Left lung (tissue), 10 donors: Measurements from ENCODE around the gene NFATC1. TPM values are rescaled to one million over a fixed set of nuclear protein-coding genes. Genes with fewer than 3 reads are reported as not detected.

ENCODE experiments used
- ATAC-seq: fragments of 200-7000 bp; cut with Tn5 transposase; one replicate; pipeline ENCODE4 v1.9.1; 2020; ENCODE audit warnings: moderate library complexity
- DNase-seq, 4 donors: peaks; one replicate each; pipeline ENCODE4 v3.0.0-alpha.2; 2013 to 2020
- H3K27ac ChIP-seq, 2 donors: fragments of 200-600 bp; sonication (generic) in 1 of 2; one replicate each; pipeline versions ENCODE4 v1.5.0 to v1.8.0; 2020 to 2021
- H3K27me3 ChIP-seq, 2 donors: fragments of 200-600 bp; sonication (generic) in 1 of 2; one replicate each; pipeline versions ENCODE4 v1.5.0 to v1.8.0; 2020 to 2021
- H3K36me3 ChIP-seq, 2 donors: fragments of 200-600 bp; sonication (generic) in 1 of 2; one replicate each; pipeline versions ENCODE4 v1.5.0 to v1.8.0; 2020 to 2021
- H3K4me1 ChIP-seq, 2 donors: fragments of 200-600 bp; one replicate each; pipeline ENCODE4 v1.8.0; 2021
- H3K4me3 ChIP-seq, 2 donors: fragments of 200-600 bp; sonication (generic) in 1 of 2; one replicate each; pipeline versions ENCODE4 v1.5.0 to v1.8.0; 2020 to 2021; ENCODE audit warnings: mild to moderate bottlenecking in 1 of 2
- H3K9me3 ChIP-seq, 2 donors: fragments of 200-600 bp; sonication (generic) in 1 of 2; one replicate each; pipeline versions ENCODE4 v1.5.0 to v1.8.0; 2020 to 2021
- CTCF ChIP-seq, 2 donors: fragments of 200-600 bp; sonication (generic) in 1 of 2; IDR thresholded peaks; one replicate each; pipeline versions ENCODE4 v1.5.0 to v1.8.0; 2021; ENCODE audit warnings: antibody characterized with exemption in 2 of 2
- intact Hi-C, 2 donors: fragments of 100-400 bp; cut with DNase I; formaldehyde crosslinking; loops; one replicate each; pipeline versions ENCODE4 v1.11.2 to v1.14.2; 2022
- polyA plus RNA-seq, 6 donors: library from polyadenylated mRNA; unstranded; fragments of 120-200 nt; gene quantifications; one replicate each; pipeline ENCODE4 v1.2.1, GENCODE V29; 2013; ENCODE audit not compliant: insufficient read length in 6 of 6
- total RNA-seq, 2 donors: library from RNA; stranded (reverse); fragmentation: NEBNext Ultra II Directional; extraction: Animal tissue kit (Norgen Biotek cat#: 25700); gene quantifications; one replicate each; pipeline ENCODE4 v1.2.1, GENCODE V29; 2021
- donor health status: DM: no; HTN: yes; CAD: no.
- donor health status: DM: no; HTN: no; CAD: no.

NFATC1 gene
- total and polyA plus RNA-seq, 8 donors = 6.5 to 17.1 (median 8.0) TPM

- intact Hi-C loops = no loop called here
- ATAC-seq = no peak
- Histone ChIP-seq H3K4me3 (no peak overlapping the region), H3K4me1 (peaks cover 6 to 27% of the 10 kb centered on the region in 2 donors), H3K27ac (no peak overlapping the region), H3K9me3 (no peaks in the 10 kb centered on the region), H3K36me3 (peaks cover 0 to 49% of the 10 kb centered on the region in 2 donors), H3K27me3 (no peaks in the 10 kb centered on the region)
- no peak for DNase-seq
- TF ChIP-seq CTCF (IDR thresholded peaks at IDR 0.05) = no peak
Observed at GRCh38 chr18:79457239-79457638, 61.5 kb downstream of the NFATC1 start.

- no peak for TF ChIP-seq CTCF (IDR thresholded peaks at IDR 0.05)
- peaks cover 6 to 27% of the 10 kb centered on the region in 2 donors for H3K4me1 ChIP-seq
- H3K36me3 ChIP-seq = peaks cover 0 to 49% of the 10 kb centered on the region in 2 donors
- H3K27ac ChIP-seq = peak overlapping the region; percentile 39 to 78
- H3K27me3 ChIP-seq = no peaks in the 10 kb centered on the region
- no peak overlapping the region for H3K4me3 ChIP-seq
- no peak for ATAC-seq
- intact Hi-C loops = no loop called here
- H3K9me3 ChIP-seq = no peaks in the 10 kb centered on the region
- DNase-seq = no peak
Observed at GRCh38 chr18:79457652-79458051, 61.9 kb downstream of the NFATC1 start.

- Histone ChIP-seq H3K27ac (peak overlapping the region; percentile 73 to 78), H3K4me3 (no peak overlapping the region), H3K27me3 (no peaks in the 10 kb centered on the region), H3K9me3 (no peaks in the 10 kb centered on the region), H3K4me1 (peaks cover 6 to 26% of the 10 kb centered on the region in 2 donors), H3K36me3 (peaks cover 0 to 51% of the 10 kb centered on the region in 2 donors)
- TF ChIP-seq CTCF (IDR thresholded peaks at IDR 0.05) = no peak
- intact Hi-C loops = no loop called here
- ATAC-seq (peak; percentile 66), DNase-seq (peak in 2 of 4 donors; percentile 34 to 49)
Observed at GRCh38 chr18:79458131-79458838, 62.6 kb downstream of the NFATC1 start.

GRCh38 chr18:79458917-79459803 lies 63.4 kb downstream of the NFATC1 start:
- H3K36me3 ChIP-seq = peaks cover 0 to 53% of the 10 kb centered on the region in 2 donors
- no peaks in the 10 kb centered on the region for H3K9me3 ChIP-seq
- ATAC-seq (no peak), DNase-seq (no peak)
- H3K27ac ChIP-seq = peak overlapping the region; percentile 73 to 78
- peaks cover 3 to 22% of the 10 kb centered on the region in 2 donors for H3K4me1 ChIP-seq
- intact Hi-C loops = no loop called here
- TF ChIP-seq CTCF (IDR thresholded peaks at IDR 0.05) = no peak
- no peaks in the 10 kb centered on the region for H3K27me3 ChIP-seq
- no peak overlapping the region for H3K4me3 ChIP-seq

GRCh38 chr18:79459946-79460480 lies 64.3 kb downstream of the NFATC1 start:
- Histone ChIP-seq H3K4me3 (no peak overlapping the region), H3K36me3 (peaks cover 0 to 48% of the 10 kb centered on the region in 2 donors), H3K9me3 (no peaks in the 10 kb centered on the region), H3K4me1 (peaks cover 0 to 22% of the 10 kb centered on the region in 2 donors), H3K27ac (peak overlapping the region; percentile 20 to 78), H3K27me3 (no peaks in the 10 kb centered on the region)
- TF ChIP-seq CTCF (IDR thresholded peaks at IDR 0.05) = no peak
- intact Hi-C loops = no loop called here
- ATAC-seq (no peak), DNase-seq (no peak)
